Measurements from ENCODE around the gene GBX2.

The GBX2 gene

DNA sequence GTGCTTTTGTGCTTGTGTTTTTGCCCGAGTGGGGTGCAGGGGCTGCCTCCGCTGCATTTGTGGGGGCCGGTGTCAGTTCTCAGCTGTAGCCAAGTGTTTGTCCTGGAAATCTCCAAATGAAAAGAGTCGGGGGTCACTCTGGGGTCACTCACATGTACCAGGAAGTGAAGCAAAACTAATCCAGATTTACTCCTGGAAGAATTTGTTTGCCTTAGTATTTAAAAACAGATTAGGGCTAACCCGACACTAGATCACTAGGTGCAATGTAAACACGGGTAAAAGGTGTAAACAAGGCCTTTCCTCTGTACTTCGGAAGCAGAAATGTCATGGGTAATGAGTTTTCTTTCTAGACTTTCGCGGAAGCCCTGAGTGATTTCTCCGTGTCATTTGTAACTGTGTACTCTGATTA is 50.3 kb downstream of the GBX2 start:
- POLR2A ChIA-PET = no interaction called here
- TF ChIP-seq, protein P1, sequence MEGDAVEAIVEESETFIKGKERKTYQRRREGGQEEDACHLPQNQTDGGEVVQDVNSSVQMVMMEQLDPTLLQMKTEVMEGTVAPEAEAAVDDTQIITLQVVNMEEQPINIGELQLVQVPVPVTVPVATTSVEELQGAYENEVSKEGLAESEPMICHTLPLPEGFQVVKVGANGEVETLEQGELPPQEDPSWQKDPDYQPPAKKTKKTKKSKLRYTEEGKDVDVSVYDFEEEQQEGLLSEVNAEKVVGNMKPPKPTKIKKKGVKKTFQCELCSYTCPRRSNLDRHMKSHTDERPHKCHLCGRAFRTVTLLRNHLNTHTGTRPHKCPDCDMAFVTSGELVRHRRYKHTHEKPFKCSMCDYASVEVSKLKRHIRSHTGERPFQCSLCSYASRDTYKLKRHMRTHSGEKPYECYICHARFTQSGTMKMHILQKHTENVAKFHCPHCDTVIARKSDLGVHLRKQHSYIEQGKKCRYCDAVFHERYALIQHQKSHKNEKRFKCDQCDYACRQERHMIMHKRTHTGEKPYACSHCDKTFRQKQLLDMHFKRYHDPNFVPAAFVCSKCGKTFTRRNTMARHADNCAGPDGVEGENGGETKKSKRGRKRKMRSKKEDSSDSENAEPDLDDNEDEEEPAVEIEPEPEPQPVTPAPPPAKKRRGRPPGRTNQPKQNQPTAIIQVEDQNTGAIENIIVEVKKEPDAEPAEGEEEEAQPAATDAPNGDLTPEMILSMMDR (IDR thresholded peaks at IDR 0.05; ENCODE audit: control extremely low read depth, extremely low read depth, low read depth, missing control alignments) = no peak
- DNase-seq (ENCODE audit: extremely low spot score) = no peak
- CTCF ChIA-PET = no interaction called here

GRCh38 chr2:236117401-236117800 is 50.8 kb downstream of the GBX2 start:
- CTCF ChIA-PET = no interaction called here
- TF ChIP-seq, protein P1 (IDR thresholded peaks at IDR 0.05; ENCODE audit: control extremely low read depth, extremely low read depth, low read depth, missing control alignments) = no peak
- POLR2A ChIA-PET = no interaction called here
- DNase-seq (ENCODE audit: extremely low spot score) = no peak
